ENCODE results near the gene PRSS12.

The PRSS12 gene

DNA sequence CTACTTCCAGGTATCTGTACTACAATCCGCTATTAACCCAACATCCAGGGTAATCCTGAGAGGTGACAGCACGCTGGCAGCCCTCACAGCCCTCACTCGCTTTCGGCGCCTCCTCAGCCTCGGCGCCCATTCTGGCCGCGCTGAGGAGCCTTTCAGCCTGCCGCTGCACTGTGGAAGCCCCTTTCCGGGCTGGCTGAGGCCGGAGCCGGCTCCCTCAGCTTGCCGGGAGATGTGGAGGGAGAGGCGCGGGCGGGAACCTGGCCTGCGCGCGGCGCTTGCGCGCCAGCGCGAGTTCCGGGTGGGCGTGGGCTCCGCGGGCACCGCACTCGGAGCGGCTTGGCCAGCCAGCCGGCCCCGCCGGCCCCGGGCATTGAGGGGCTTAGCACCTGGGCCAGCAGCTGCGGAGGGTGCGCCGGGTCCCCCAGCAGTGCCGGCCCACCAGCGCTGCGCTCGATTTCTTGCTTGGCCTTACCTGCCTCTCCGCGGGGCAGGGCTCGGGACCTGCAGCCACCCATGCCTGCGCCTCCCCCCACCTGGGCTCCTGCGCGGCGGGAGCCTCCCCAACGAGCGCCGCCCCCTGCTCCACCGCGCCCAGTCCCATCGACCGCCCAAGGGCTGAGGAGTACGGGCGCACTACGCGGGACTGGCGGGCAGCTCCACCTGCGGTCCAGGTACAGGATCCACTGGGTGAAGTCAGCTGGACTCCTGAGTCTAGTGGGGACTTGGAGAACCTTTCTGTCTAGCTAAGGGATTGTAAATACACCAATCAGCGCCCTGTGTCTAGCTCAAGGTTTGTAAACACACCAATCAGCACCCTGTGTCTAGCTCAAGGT lies 87.3 kb downstream of the PRSS12 start:
- no peak for DNase-seq (ENCODE audit: low read depth)
- TF ChIP-seq MYC (IDR thresholded peaks at IDR 0.05; ENCODE audit: low read depth, low read length) (no peak), POLR2A (IDR thresholded peaks at IDR 0.05; ENCODE audit: extremely low read depth, insufficient read length) (no peak)
- TF ChIP-seq, protein P1, sequence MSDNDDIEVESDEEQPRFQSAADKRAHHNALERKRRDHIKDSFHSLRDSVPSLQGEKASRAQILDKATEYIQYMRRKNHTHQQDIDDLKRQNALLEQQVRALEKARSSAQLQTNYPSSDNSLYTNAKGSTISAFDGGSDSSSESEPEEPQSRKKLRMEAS (IDR thresholded peaks at IDR 0.05; ENCODE audit: low read depth, low read length), result no peak
- TF ChIP-seq, protein P2, sequence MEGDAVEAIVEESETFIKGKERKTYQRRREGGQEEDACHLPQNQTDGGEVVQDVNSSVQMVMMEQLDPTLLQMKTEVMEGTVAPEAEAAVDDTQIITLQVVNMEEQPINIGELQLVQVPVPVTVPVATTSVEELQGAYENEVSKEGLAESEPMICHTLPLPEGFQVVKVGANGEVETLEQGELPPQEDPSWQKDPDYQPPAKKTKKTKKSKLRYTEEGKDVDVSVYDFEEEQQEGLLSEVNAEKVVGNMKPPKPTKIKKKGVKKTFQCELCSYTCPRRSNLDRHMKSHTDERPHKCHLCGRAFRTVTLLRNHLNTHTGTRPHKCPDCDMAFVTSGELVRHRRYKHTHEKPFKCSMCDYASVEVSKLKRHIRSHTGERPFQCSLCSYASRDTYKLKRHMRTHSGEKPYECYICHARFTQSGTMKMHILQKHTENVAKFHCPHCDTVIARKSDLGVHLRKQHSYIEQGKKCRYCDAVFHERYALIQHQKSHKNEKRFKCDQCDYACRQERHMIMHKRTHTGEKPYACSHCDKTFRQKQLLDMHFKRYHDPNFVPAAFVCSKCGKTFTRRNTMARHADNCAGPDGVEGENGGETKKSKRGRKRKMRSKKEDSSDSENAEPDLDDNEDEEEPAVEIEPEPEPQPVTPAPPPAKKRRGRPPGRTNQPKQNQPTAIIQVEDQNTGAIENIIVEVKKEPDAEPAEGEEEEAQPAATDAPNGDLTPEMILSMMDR (IDR thresholded peaks at IDR 0.05; ENCODE audit: low read depth, low read length), result no peak
- H3K4me3 ChIP-seq (ENCODE audit: low read depth, low read length), result no peak overlapping the region

DNA sequence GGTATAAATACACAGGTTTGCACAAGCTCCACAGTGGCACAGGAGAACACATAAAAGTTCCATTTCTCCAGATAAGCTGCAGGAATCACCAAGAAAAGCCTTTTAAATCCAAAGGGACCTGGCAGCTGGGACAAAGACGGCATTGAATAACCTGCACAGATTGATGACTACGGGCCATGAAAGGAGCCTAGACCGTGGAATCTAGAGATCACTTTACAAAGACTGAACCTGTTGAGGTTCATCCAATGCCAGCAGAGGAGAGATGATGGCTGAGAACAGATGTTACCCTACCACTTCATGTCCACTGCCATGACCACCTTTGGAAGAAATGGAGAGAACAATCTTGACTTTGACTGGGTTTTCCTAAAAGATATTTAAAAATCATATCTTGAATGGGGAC lies 88.7 kb downstream of the PRSS12 start:
- TF ChIP-seq, protein P1 (IDR thresholded peaks at IDR 0.05; ENCODE audit: low read depth, low read length), result no peak
- TF ChIP-seq, protein P2 (IDR thresholded peaks at IDR 0.05; ENCODE audit: low read depth, low read length), result no peak
- TF ChIP-seq MYC (IDR thresholded peaks at IDR 0.05; ENCODE audit: low read depth, low read length) (no peak), POLR2A (IDR thresholded peaks at IDR 0.05; ENCODE audit: extremely low read depth, insufficient read length) (no peak)
- no peak overlapping the region for H3K4me3 ChIP-seq (ENCODE audit: low read depth, low read length)
- no peak for DNase-seq (ENCODE audit: low read depth)

DNA sequence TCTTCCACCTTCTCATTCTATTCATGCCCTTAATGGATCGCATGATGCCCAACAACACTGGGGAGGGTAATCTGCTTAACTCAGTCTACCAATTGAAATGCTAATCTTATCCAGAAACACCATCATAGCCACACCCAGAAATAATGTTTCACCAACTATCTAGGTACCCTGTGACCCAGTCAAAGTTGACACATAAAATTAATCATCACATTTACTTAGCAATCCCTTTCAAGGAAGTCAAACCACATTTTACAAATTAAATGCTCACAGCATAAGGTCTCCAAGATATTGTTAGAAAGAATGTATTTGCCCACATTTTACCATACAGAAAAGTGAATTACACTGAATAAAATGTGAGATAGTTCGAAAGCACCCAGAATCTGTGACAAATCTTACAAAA lies 92.5 kb downstream of the PRSS12 start:
- H3K4me3 ChIP-seq (ENCODE audit: low read depth, low read length), result no peak overlapping the region
- TF ChIP-seq, protein P2 (IDR thresholded peaks at IDR 0.05; ENCODE audit: low read depth, low read length), result no peak
- no peak for TF ChIP-seq MYC (IDR thresholded peaks at IDR 0.05; ENCODE audit: low read depth, low read length)
- DNase-seq (ENCODE audit: low read depth), result no peak

DNA sequence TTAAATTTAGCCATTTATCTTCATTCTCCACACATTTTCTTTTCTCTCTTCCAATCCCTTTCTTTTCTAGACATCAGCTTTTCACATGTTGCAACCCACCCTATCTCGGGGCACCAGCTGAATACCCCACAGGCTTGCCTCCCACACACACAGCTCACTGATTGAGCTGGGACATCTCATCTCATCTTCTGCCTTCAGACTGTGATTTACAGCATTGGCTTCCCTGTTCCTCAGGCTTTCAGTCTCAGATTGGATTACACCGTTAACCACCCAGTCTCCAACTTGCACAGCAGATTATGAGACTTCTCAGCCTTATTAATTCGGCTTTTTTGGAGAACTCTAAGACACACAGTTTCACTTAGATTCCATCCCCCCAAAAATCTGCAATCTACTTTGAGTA lies 93.7 kb downstream of the PRSS12 start:
- no peak overlapping the region for H3K4me3 ChIP-seq (ENCODE audit: low read depth, low read length)
- no peak for TF ChIP-seq POLR2A (IDR thresholded peaks at IDR 0.05; ENCODE audit: extremely low read depth, insufficient read length)
- TF ChIP-seq, protein P2 (IDR thresholded peaks at IDR 0.05; ENCODE audit: low read depth, low read length), result no peak
- no peak for DNase-seq (ENCODE audit: low read depth)

DNA sequence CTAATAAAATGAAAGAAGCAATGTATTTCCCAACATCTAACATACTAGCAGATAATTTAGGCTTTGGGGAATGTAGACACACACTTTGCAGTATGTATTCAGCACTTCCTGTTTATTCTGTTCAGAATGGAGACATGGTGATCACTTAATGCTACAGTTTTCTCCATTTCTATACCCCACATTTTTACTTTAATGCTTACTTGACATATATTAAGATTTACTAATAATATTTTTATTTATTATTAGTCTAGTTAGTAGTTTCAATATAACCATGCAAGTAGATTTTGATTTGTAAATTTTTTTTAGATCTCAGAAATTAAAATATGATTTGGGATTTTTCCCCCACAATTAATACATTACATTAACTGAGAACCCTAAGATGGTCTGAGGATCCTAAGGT lies 98.4 kb downstream of the PRSS12 start:
- DNase-seq (ENCODE audit: low read depth), result peak; percentile 8
- H3K4me3 ChIP-seq (ENCODE audit: low read depth, low read length), result no peak overlapping the region
- TF ChIP-seq POLR2A (IDR thresholded peaks at IDR 0.05; ENCODE audit: extremely low read depth, insufficient read length) (no peak), MYC (IDR thresholded peaks at IDR 0.05; ENCODE audit: low read depth, low read length) (no peak)
- TF ChIP-seq, protein P2 (IDR thresholded peaks at IDR 0.05; ENCODE audit: low read depth, low read length), result no peak
- TF ChIP-seq, protein P1 (IDR thresholded peaks at IDR 0.05; ENCODE audit: low read depth, low read length), result no peak

DNA sequence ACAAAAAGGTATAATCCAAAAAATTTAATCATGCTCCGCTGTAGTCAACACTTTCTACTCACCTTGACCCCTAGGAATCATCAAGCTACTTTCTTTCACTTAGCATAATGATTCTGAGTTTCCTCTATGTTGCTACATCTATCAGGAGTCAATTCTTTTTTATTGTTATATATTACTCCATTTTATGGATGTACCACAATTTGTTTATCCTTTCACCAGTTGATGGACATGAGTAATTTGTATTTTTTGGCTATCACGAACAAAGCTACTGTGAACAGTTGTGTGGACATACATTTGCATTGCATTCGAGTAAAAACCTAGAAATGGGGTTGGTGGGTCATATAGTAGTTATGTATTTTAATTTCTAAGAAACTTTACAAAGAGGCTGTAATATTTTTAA lies 102.9 kb downstream of the PRSS12 start:
- DNase-seq (ENCODE audit: low read depth), result no peak
- H3K4me3 ChIP-seq (ENCODE audit: low read depth, low read length), result no peak overlapping the region
- TF ChIP-seq, protein P2 (IDR thresholded peaks at IDR 0.05; ENCODE audit: low read depth, low read length), result no peak
- TF ChIP-seq, protein P1 (IDR thresholded peaks at IDR 0.05; ENCODE audit: low read depth, low read length), result no peak
- TF ChIP-seq MYC (IDR thresholded peaks at IDR 0.05; ENCODE audit: low read depth, low read length) (no peak), POLR2A (IDR thresholded peaks at IDR 0.05; ENCODE audit: extremely low read depth, insufficient read length) (no peak)

Measured in NB4 (cell line).